Natural killer cell (primary cell): Measurements from ENCODE around the gene RASA2. TPM values are rescaled to one million over a fixed set of nuclear protein-coding genes. Genes with fewer than 3 reads are reported as not detected.
A peak's percentile ranks its signal among the peaks of the same experiment; 100 is the strongest.
"Not testable (repeated sequence)": the region's sequence is repeated elsewhere in the genome, so short reads cannot be mapped to it uniquely, and the experiment has no call there.

Experiments used
- ATAC-seq, 3 donors: fragments of 150-1000 bp in 2 of 3; fragments of 200-7000 bp in 1 of 3; cut with Tn5 transposase; 1 replicate in 1 of 3; 2 replicates in 2 of 3; pipeline ENCODE4 v1.10.0; 2021; ENCODE audit warnings: mild to moderate bottlenecking in 2 of 3, moderate library complexity in 2 of 3
- DNase-seq, 2 donors: peaks; one replicate each; pipeline versions ENCODE4 v3.0.0 to v3.0.0-alpha.2; 2013 to 2021; ENCODE audit warnings: mixed read lengths in 1 of 2
- H3K27ac ChIP-seq: one replicate; pipeline ENCODE4 v1.5.1; 2013; ENCODE audit warnings: mild to moderate bottlenecking, low read length
- H3K27me3 ChIP-seq: one replicate; pipeline ENCODE4 v1.6.1; 2013; ENCODE audit warnings: low read length; ENCODE audit not compliant: control insufficient read depth, insufficient read depth
- H3K36me3 ChIP-seq: one replicate; pipeline ENCODE4 v1.6.1; 2013; ENCODE audit warnings: low read length; ENCODE audit not compliant: control insufficient read depth, insufficient read depth
- H3K4me1 ChIP-seq: one replicate; pipeline ENCODE4 v1.6.1; 2013; ENCODE audit warnings: low read length; ENCODE audit not compliant: control insufficient read depth, insufficient read depth
- H3K4me3 ChIP-seq: one replicate; pipeline ENCODE4 v1.5.1; 2013; ENCODE audit warnings: low read length
- H3K9me3 ChIP-seq: one replicate; pipeline ENCODE4 v1.6.1; 2013; ENCODE audit warnings: low read length; ENCODE audit not compliant: control insufficient read depth, insufficient read depth
- H3K27ac Mint-ChIP-seq, 2 donors: one replicate each; pipeline ENCODE4 v1.8.0; 2022; ENCODE audit warnings: mild to moderate bottlenecking in 2 of 2, mixed read lengths in 2 of 2, moderate library complexity in 1 of 2
- H3K27me3 Mint-ChIP-seq, 2 donors: one replicate each; pipeline ENCODE4 v1.8.0; 2022; ENCODE audit warnings: low read depth in 2 of 2, mixed read lengths in 2 of 2
- H3K36me3 Mint-ChIP-seq: one replicate; pipeline ENCODE4 v1.8.0; 2022; ENCODE audit warnings: mixed read lengths
- H3K4me1 Mint-ChIP-seq, 2 donors: one replicate each; pipeline ENCODE4 v1.8.0; 2022; ENCODE audit warnings: mixed read lengths in 2 of 2
- H3K4me3 Mint-ChIP-seq: one replicate; pipeline ENCODE4 v1.8.0; 2022; ENCODE audit warnings: mild to moderate bottlenecking, moderate library complexity, mixed read lengths
- H3K9me3 Mint-ChIP-seq, 2 donors: one replicate each; pipeline ENCODE4 v1.8.0; 2022; ENCODE audit warnings: mixed read lengths in 2 of 2
- CTCF ChIP-seq: fragments of 200-600 bp; IDR thresholded peaks from one replicate; pipeline ENCODE4 v1.8.0; 2022; ENCODE audit warnings: antibody characterized with exemption
- WGBS: methylation state at CpG from one replicate; pipeline ENCODE4 v1.1.7; 2013; ENCODE audit warnings: missing lambda C conversion rate; ENCODE audit not compliant: insufficient coverage; 5-methylcytosine and 5-hydroxymethylcytosine counted together
- intact Hi-C: fragments of 100-400 bp; cut with micrococcal nuclease; formaldehyde crosslinking; loops from one replicate; pipeline ENCODE4 v1.14.2; 2022
- total RNA-seq, 4 donors: library from RNA; stranded (reverse); fragments of 120-200 nt in 1 of 4; gene quantifications; one replicate each; pipeline versions ENCODE4 v1.2.3 to v1.2.4, GENCODE V29; 2013 to 2022

The RASA2 gene
- total RNA-seq, 3 donors from 2014 or later (not counting 1 experiment from before 2014, with no cell fraction given): 93.9 to 99.4 (median 97.0) TPM

- Mint-ChIP-seq H3K9me3 (no peaks in the 10 kb centered on the region), H3K36me3 (no peaks in the 10 kb centered on the region), H3K4me1 (peaks cover 85 to 90% of the 10 kb centered on the region in 2 donors), H3K27ac (peak overlapping the region in 1 of 2 donors; percentile 92), H3K4me3 (peak overlapping the region; percentile 43), H3K27me3 (no peaks in the 10 kb centered on the region)
- no peaks in the 10 kb centered on the region for H3K27me3 ChIP-seq
- H3K36me3 ChIP-seq: peaks cover 4% of the 10 kb centered on the region
- peaks cover 28% of the 10 kb centered on the region for H3K4me1 ChIP-seq
- no peak overlapping the region for H3K4me3 ChIP-seq
- intact Hi-C loops: no loop called here
- no peak for TF ChIP-seq CTCF
- peak overlapping the region; percentile 26 for H3K27ac ChIP-seq
- DNase-seq (no peak), ATAC-seq (no peak)
- 82% methylated on average over 3 of the region's 3 CpGs for WGBS
- H3K9me3 ChIP-seq: no peaks in the 10 kb centered on the region
These were observed 4.3 kb downstream of the RASA2 start for GRCh38 chr3:141491081-141491480.

GRCh38 chr3:141491929-141492328, 5.1 kb downstream of the RASA2 start:
- Histone ChIP-seq H3K27ac (peak overlapping the region; percentile 14), H3K9me3 (no peaks in the 10 kb centered on the region), H3K36me3 (peaks cover 4% of the 10 kb centered on the region), H3K27me3 (no peaks in the 10 kb centered on the region), H3K4me1 (peaks cover 22% of the 10 kb centered on the region), H3K4me3 (no peak overlapping the region)
- TF ChIP-seq CTCF: no peak
- H3K4me1 Mint-ChIP-seq: peaks cover 88 to 93% of the 10 kb centered on the region in 2 donors
- H3K27ac Mint-ChIP-seq: peak overlapping the region in 1 of 2 donors; percentile 92
- no peaks in the 10 kb centered on the region for H3K9me3 Mint-ChIP-seq
- H3K27me3 Mint-ChIP-seq: no peaks in the 10 kb centered on the region
- WGBS: 67% methylated on average over 1 of the region's 1 CpG
- intact Hi-C loops: no loop called here
- ATAC-seq: no peak
- no peak for DNase-seq
- no peaks in the 10 kb centered on the region for H3K36me3 Mint-ChIP-seq
- H3K4me3 Mint-ChIP-seq: peak overlapping the region; percentile 41

DNA sequence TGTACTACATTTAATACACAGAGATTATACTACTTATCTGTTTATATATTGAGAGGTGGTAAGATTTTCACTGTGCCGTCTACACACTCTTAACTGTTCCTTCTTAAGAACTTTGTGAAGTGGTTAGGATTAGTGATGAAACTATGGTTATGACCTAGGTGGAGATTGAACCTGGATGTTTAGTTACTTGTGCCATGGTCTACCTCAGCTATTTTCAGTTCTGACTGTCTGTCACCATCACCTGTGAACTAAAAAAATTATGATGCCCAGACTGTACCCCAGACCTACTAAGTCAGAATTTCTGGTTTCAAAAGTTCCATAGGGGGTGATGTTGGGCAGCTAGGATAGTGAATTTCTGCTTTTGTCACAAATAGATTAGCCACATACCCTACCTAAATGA, 6.4 kb downstream of the RASA2 start:
- Histone ChIP-seq H3K27ac (peak overlapping the region; percentile 4), H3K4me3 (no peak overlapping the region), H3K4me1 (peaks cover 27% of the 10 kb centered on the region), H3K36me3 (peaks cover 4% of the 10 kb centered on the region), H3K9me3 (no peaks in the 10 kb centered on the region), H3K27me3 (no peaks in the 10 kb centered on the region)
- ATAC-seq (peak; percentile 16 to 42 (median 31)), DNase-seq (peak in 1 of 2 donors; percentile 47)
- Mint-ChIP-seq H3K9me3 (no peaks in the 10 kb centered on the region), H3K27me3 (no peaks in the 10 kb centered on the region), H3K27ac (peak overlapping the region in 1 of 2 donors; percentile 92), H3K36me3 (no peaks in the 10 kb centered on the region), H3K4me1 (peaks cover 90 to 92% of the 10 kb centered on the region in 2 donors), H3K4me3 (no peak overlapping the region)
- WGBS: no CpG with 5 or more reads among the region's 1 CpG
- TF ChIP-seq CTCF: no peak
- intact Hi-C loops: no loop called here

- H3K9me3 ChIP-seq, H3K36me3 Mint-ChIP-seq, H3K36me3 ChIP-seq, H3K27me3 Mint-ChIP-seq, ATAC-seq, DNase-seq, intact Hi-C loops, H3K4me3 ChIP-seq, H3K27me3 ChIP-seq, H3K9me3 Mint-ChIP-seq: not testable (repeated sequence)
- Histone ChIP-seq H3K27ac (peak overlapping the region; percentile 90), H3K4me1 (peaks cover 23% of the 10 kb centered on the region)
- H3K4me1 Mint-ChIP-seq: peaks cover 79 to 80% of the 10 kb centered on the region in 2 donors
- 77% methylated on average over 4 of the region's 4 CpGs for WGBS
- H3K4me3 Mint-ChIP-seq: peak overlapping the region; percentile 89
- H3K27ac Mint-ChIP-seq: peak overlapping the region in 1 of 2 donors; percentile 92
These were observed 10.8 kb downstream of the RASA2 start for GRCh38 chr3:141497589-141497988.
